ENCODE results near the gene ZFP57. TPM values are rescaled to one million over a fixed set of nuclear protein-coding genes. Genes with fewer than 3 reads are reported as not detected.
A peak's percentile ranks its signal among the peaks of the same experiment; 100 is the strongest.

ZFP57 gene
- total and polyA plus RNA-seq, 8 donors: 0.08 TPM; not detected in 7

DNA sequence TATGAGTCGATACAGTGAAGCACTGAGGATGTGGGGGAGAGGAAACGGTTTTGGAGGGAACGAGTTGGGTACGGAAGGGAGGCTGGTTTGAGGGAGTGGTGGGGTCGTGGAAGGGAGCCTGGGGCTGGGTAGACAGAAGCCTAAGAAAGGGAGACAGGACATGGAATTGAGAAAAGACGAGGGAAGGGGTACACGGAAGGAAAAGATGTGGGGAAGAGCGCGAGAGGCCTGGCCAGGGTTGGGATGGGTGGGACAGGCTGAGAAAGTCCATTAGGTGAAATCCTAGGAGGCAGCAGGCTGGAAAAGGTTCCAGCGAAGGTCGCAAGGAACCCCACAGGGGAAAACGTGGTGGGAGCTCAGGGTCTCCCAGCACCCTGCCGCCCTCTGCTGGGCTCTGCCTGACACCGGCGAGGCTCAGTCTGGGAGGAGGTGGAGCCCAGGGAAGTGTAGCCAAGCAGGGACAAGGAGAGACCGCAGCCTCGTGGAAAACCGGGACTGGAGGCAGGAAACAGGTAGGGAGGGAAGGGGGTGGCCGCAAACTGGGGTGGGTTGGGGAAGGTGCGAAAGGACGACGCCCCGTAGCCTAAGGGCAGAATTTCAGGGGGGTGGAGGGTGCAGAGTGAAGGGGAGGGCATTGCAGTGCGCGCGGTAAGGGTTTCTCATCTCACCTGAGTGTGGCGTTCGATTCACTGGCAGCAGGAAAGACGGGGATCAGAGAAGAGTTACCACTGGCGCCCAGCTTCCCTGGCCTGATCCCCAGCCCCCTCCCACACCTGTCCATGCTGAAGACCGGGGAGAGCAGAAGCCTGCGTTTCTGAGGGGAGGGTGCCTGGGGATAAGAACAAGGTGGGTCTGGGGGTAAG, 52.3 kb downstream of the ZFP57 start:
- peak; percentile 76 to 92 for DNase-seq
- Histone ChIP-seq H3K4me3 (peak overlapping the region; percentile 57 to 67 (median 63)), H3K36me3 (peaks cover 0 to 4% (median 2%) of the 10 kb centered on the region in 4 donors), H3K27me3 (peaks cover 0 to 41% (median 0%) of the 10 kb centered on the region in 3 donors), H3K4me1 (peaks cover 31 to 62% (median 48%) of the 10 kb centered on the region in 4 donors), H3K9me3 (no peaks in the 10 kb centered on the region), H3K27ac (peak overlapping the region; percentile 65 to 86 (median 80))
- TF ChIP-seq POLR2A (IDR thresholded peaks at IDR 0.05) (no peak), POLR2AphosphoS5 (IDR thresholded peaks at IDR 0.05) (peak in 2 of 3 donors; percentile 12 to 43), EP300 (IDR thresholded peaks at IDR 0.05) (no peak)
- TF ChIP-seq, protein P1, sequence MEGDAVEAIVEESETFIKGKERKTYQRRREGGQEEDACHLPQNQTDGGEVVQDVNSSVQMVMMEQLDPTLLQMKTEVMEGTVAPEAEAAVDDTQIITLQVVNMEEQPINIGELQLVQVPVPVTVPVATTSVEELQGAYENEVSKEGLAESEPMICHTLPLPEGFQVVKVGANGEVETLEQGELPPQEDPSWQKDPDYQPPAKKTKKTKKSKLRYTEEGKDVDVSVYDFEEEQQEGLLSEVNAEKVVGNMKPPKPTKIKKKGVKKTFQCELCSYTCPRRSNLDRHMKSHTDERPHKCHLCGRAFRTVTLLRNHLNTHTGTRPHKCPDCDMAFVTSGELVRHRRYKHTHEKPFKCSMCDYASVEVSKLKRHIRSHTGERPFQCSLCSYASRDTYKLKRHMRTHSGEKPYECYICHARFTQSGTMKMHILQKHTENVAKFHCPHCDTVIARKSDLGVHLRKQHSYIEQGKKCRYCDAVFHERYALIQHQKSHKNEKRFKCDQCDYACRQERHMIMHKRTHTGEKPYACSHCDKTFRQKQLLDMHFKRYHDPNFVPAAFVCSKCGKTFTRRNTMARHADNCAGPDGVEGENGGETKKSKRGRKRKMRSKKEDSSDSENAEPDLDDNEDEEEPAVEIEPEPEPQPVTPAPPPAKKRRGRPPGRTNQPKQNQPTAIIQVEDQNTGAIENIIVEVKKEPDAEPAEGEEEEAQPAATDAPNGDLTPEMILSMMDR (IDR thresholded peaks at IDR 0.05): peak in 4 of 7 experiments; percentile 35 to 69 (median 58)
- intact Hi-C loops (cut with DNase I; ENCODE audit: low total_unique reads): no loop called here
- 1 to 4% (median 3%) methylated on average over 31 to 32 of the region's 32 CpGs for WGBS, 5 donors

DNA sequence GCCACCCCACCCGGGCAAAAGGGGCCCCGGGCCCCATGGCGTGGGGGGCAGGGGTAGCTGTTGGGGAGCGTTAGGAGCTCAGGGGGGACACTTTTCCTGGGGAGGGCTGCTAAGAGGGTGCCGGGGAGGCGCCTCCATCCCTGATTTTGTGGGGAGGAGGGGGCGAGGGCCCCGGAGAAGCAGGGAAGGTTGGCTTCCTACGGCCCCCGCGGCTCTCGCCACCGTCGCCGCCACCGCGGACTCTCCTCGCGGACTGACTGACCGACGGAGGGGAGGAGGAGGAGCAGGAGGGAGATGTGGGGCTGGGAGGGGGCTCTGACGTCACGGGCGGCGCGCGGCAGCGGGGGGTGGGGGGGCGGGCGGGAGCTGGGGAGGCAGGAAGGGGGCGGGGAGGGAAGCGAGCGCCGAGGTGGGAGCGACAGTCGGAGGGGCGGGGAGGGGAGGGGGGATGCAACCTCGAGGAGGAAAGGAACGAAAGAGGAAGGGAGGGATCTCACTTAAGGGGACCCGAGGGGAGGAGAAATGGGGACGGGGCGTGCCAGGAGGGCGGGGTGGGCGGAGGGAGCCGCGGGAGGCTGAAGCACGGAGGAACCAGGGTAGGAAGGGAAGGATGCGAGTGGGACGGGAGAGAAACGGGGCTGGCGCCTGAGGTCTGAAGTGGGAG, 53.1 kb downstream of the ZFP57 start:
- peak overlapping the region; percentile 57 to 67 (median 63) for H3K4me3 ChIP-seq
- WGBS, 5 donors: 0 to 1% (median 1%) methylated on average over 30 to 51 of the region's 51 CpGs
- peaks cover 31 to 55% (median 42%) of the 10 kb centered on the region in 4 donors for H3K4me1 ChIP-seq
- peak; percentile 52 to 92 for DNase-seq
- H3K27me3 ChIP-seq: peaks cover 0 to 41% (median 0%) of the 10 kb centered on the region in 3 donors
- TF ChIP-seq EP300 (IDR thresholded peaks at IDR 0.05) (no peak), POLR2AphosphoS5 (IDR thresholded peaks at IDR 0.05) (peak; percentile 83 to 85 (median 84)), POLR2A (IDR thresholded peaks at IDR 0.05) (no peak)
- TF ChIP-seq, protein P1 (IDR thresholded peaks at IDR 0.05): no peak
- peaks cover 0 to 12% (median 10%) of the 10 kb centered on the region in 4 donors for H3K36me3 ChIP-seq
- intact Hi-C loops (cut with DNase I; ENCODE audit: low total_unique reads): no loop called here
- no peaks in the 10 kb centered on the region for H3K9me3 ChIP-seq
- H3K27ac ChIP-seq: peak overlapping the region; percentile 65 to 86 (median 80)

DNA sequence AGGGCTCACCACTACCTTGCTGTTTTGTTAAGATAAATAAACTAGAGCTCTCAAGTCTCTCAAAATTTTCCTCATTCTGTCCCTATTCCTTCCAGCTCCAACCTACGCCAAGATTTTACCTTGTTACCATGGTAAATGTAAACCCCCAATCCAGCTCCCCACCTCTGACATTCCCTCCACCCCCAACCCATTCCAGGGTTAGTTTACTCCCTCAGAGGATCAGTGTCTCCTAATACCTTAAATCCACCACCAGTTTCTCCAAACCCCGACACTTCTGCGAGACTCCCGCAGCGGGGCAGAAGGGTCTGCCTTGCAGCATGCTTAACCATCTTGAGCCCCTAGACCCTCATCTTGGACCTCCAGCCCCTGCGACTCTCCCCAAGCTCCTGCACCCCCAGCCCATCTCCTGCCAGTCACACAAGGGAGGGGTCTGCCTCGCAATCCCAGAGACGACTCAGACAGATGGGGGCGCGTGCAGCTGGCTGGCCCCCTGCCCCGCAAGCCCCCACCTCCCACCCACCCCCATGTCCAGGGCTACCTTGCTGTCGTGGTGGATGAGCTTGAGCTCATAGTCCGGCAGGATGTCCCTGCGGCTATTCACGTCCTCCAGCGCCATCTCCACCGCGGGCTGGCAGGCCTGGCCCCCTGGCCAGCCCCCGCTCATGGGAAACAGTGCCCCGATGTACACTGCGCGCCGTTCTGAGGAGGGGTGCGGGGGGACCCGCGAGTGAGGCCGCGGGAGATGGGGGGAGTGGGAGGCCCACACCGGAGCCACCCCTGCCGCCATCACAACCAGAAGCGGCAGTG, 53.8 kb downstream of the ZFP57 start:
- H3K27me3 ChIP-seq: peaks cover 0 to 38% (median 0%) of the 10 kb centered on the region in 3 donors
- peak in 1 of 2 donors; percentile 51 for DNase-seq
- intact Hi-C loops (cut with DNase I; ENCODE audit: low total_unique reads): no loop called here
- peaks cover 27 to 47% (median 37%) of the 10 kb centered on the region in 4 donors for H3K4me1 ChIP-seq
- H3K9me3 ChIP-seq: no peaks in the 10 kb centered on the region
- peaks cover 0 to 19% (median 17%) of the 10 kb centered on the region in 4 donors for H3K36me3 ChIP-seq
- peak overlapping the region; percentile 57 to 67 (median 63) for H3K4me3 ChIP-seq
- WGBS, 5 donors: 14 to 37% (median 21%) methylated on average over 6 to 31 of the region's 31 CpGs
- peak overlapping the region in 4 of 5 donors; percentile 73 to 86 (median 82) for H3K27ac ChIP-seq
- TF ChIP-seq, protein P1 (IDR thresholded peaks at IDR 0.05): no peak
- no peak for TF ChIP-seq POLR2A (IDR thresholded peaks at IDR 0.05)
- TF ChIP-seq EP300 (IDR thresholded peaks at IDR 0.05): no peak
- no peak for TF ChIP-seq POLR2AphosphoS5 (IDR thresholded peaks at IDR 0.05)
